Neural cell (in vitro differentiated cells): ENCODE results near the gene MAML3.

ENCODE experiments used
- RAD21 ChIP-seq: fragments of 450-650 bp; conservative IDR thresholded peaks from 2 replicates; pipeline ENCODE4 v1.6.1; 2014; ENCODE audit warnings: antibody characterized with exemption, mild to moderate bottlenecking, moderate library complexity
- TF ChIP-seq, protein P1 (sequence below): fragments of 450-650 bp; IDR thresholded peaks from 2 replicates; pipeline ENCODE4 v1.5.1; 2014; ENCODE audit warnings: antibody characterized with exemption, mild to moderate bottlenecking, moderate library complexity; ENCODE audit not compliant: poor library complexity, severe bottlenecking

GRCh38 chr4:139986689-139987501 lies 167.1 kb downstream of the MAML3 start:
- TF ChIP-seq RAD21, result peak; percentile 23
- TF ChIP-seq, protein P1, sequence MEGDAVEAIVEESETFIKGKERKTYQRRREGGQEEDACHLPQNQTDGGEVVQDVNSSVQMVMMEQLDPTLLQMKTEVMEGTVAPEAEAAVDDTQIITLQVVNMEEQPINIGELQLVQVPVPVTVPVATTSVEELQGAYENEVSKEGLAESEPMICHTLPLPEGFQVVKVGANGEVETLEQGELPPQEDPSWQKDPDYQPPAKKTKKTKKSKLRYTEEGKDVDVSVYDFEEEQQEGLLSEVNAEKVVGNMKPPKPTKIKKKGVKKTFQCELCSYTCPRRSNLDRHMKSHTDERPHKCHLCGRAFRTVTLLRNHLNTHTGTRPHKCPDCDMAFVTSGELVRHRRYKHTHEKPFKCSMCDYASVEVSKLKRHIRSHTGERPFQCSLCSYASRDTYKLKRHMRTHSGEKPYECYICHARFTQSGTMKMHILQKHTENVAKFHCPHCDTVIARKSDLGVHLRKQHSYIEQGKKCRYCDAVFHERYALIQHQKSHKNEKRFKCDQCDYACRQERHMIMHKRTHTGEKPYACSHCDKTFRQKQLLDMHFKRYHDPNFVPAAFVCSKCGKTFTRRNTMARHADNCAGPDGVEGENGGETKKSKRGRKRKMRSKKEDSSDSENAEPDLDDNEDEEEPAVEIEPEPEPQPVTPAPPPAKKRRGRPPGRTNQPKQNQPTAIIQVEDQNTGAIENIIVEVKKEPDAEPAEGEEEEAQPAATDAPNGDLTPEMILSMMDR, result no peak
